ENCODE data around the gene MAP3K12.

DNA sequence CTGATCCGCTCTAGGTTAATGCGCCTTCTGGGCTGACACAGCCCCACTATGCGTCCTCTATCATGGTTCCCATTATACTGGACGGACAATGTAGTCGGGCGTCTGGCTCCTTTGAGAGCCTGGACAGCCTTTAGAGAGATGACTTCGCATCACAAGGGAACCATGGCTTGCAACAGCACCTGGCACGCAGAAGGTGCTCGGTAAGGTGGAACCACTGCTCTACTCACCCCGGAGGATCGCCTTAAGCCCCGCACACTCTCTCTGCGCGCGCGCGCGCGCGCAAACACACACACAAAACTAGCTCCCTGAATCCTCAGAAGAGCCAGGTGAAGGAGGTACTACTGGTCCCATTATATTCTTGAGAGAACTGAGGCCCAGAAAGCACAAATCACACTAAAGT is 7.1 kb downstream of the MAP3K12 start:
- TF ChIP-seq, protein P1, sequence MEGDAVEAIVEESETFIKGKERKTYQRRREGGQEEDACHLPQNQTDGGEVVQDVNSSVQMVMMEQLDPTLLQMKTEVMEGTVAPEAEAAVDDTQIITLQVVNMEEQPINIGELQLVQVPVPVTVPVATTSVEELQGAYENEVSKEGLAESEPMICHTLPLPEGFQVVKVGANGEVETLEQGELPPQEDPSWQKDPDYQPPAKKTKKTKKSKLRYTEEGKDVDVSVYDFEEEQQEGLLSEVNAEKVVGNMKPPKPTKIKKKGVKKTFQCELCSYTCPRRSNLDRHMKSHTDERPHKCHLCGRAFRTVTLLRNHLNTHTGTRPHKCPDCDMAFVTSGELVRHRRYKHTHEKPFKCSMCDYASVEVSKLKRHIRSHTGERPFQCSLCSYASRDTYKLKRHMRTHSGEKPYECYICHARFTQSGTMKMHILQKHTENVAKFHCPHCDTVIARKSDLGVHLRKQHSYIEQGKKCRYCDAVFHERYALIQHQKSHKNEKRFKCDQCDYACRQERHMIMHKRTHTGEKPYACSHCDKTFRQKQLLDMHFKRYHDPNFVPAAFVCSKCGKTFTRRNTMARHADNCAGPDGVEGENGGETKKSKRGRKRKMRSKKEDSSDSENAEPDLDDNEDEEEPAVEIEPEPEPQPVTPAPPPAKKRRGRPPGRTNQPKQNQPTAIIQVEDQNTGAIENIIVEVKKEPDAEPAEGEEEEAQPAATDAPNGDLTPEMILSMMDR (IDR thresholded peaks at IDR 0.05): no peak
- no peak for TF ChIP-seq POLR2A (IDR thresholded peaks at IDR 0.05; ENCODE audit: low read depth)
